Calu3 (cell line): ENCODE measurements around the gene PDLIM5. TPM values are rescaled to one million over a fixed set of nuclear protein-coding genes. Genes with fewer than 3 reads are reported as not detected.

Experiments used
- BruUV-seq: library from RNA; stranded (reverse); fragments of 400-500 nt; replicated peaks from 2 replicates; lab custom pipeline; 2021; lab: Mats Ljungman, UMichigan
- CTCF ChIA-PET: fragments of 300-600 bp; sonication (Branson Sonifier 250); formaldehyde crosslinking; loops from one replicate; lab custom pipeline; 2022; ENCODE audit warnings: antibody characterized with exemption; lab: Charles Lee
- DNase-seq: peaks from one replicate; pipeline ENCODE4 v3.0.0; 2022
- H3K27ac Mint-ChIP-seq: one replicate; pipeline ENCODE4 v1.8.0; 2022; ENCODE audit warnings: mixed read lengths; ENCODE audit not compliant: unreplicated experiment
- H3K27me3 Mint-ChIP-seq: one replicate; pipeline ENCODE4 v1.8.0; 2022; ENCODE audit warnings: mixed read lengths; ENCODE audit not compliant: unreplicated experiment
- H3K36me3 Mint-ChIP-seq: one replicate; pipeline ENCODE4 v1.8.0; 2022; ENCODE audit warnings: mild to moderate bottlenecking, moderate library complexity, mixed read lengths; ENCODE audit not compliant: insufficient read depth, unreplicated experiment
- H3K4me1 Mint-ChIP-seq: one replicate; pipeline ENCODE4 v1.8.0; 2022; ENCODE audit warnings: mild to moderate bottlenecking, low read depth, mixed read lengths; ENCODE audit not compliant: unreplicated experiment
- H3K4me3 Mint-ChIP-seq: one replicate; pipeline ENCODE4 v1.8.0; 2022; ENCODE audit warnings: mild to moderate bottlenecking, low read depth, moderate library complexity, mixed read lengths; ENCODE audit not compliant: unreplicated experiment
- H3K9me3 Mint-ChIP-seq: one replicate; pipeline ENCODE4 v1.8.0; 2022; ENCODE audit warnings: low read depth, mixed read lengths; ENCODE audit not compliant: unreplicated experiment
- intact Hi-C: fragments of 100-400 bp; cut with micrococcal nuclease; formaldehyde crosslinking; loops from one replicate; pipeline ENCODE4 v1.10.0; 2022; ENCODE audit not compliant: unreplicated experiment
- total RNA-seq: library from RNA; stranded (reverse); gene quantifications from 2 replicates; pipeline ENCODE4 v1.2.3, GENCODE V29; 2022
- TF ChIP-seq, protein P1 (sequence below): fragments of 200-600 bp; IDR thresholded peaks from one replicate; pipeline ENCODE4 v1.8.0; 2022; ENCODE audit warnings: antibody characterized with exemption; ENCODE audit not compliant: unreplicated experiment

The PDLIM5 gene
- total RNA-seq, 1 experiment from 2014 or later, result 122 TPM

DNA sequence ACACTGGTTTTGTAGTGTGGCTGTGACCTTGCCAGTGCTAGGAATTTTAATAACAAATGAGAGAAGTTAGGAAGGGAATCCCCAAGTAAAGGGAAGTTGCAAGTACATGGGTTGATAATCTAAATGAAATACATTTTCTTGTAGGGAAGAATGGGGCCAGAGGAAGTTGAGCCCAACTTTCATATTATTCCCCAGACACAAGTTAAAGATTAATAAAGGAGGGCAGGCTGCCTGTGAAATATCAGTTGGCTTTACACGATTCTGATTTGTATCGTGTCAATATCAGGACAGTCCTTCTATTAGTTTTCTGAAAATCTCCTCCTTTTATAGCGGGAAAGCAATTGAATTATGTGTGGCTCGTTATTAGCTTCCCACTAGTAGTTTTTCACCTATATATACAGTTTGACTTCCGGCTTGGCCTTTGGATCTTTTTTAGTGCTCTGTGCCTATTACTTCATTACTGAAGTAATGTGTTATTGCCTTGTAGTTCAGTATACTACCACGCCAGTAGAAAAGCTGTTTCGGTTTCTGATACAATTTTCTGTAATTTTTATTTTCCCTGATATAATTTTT lies 1.7 kb downstream of the PDLIM5 start:
- no peaks in the 10 kb centered on the region for H3K9me3 Mint-ChIP-seq
- TSS peak; percentile 92 for BruUV-seq
- DNase-seq, result no peak
- intact Hi-C loops, result loop anchor here (5.0 kb wide), 1 partner anchor 94 kb away; no protein-coding TSS in a partner anchor
- CTCF ChIA-PET, result interaction anchor here (0.7 kb wide), 1 partner anchor 100 kb away, joined by 3 read pairs; no protein-coding TSS in a partner anchor
- TF ChIP-seq, protein P1, sequence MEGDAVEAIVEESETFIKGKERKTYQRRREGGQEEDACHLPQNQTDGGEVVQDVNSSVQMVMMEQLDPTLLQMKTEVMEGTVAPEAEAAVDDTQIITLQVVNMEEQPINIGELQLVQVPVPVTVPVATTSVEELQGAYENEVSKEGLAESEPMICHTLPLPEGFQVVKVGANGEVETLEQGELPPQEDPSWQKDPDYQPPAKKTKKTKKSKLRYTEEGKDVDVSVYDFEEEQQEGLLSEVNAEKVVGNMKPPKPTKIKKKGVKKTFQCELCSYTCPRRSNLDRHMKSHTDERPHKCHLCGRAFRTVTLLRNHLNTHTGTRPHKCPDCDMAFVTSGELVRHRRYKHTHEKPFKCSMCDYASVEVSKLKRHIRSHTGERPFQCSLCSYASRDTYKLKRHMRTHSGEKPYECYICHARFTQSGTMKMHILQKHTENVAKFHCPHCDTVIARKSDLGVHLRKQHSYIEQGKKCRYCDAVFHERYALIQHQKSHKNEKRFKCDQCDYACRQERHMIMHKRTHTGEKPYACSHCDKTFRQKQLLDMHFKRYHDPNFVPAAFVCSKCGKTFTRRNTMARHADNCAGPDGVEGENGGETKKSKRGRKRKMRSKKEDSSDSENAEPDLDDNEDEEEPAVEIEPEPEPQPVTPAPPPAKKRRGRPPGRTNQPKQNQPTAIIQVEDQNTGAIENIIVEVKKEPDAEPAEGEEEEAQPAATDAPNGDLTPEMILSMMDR, result no peak
- H3K27me3 Mint-ChIP-seq, result no peaks in the 10 kb centered on the region
- H3K4me3 Mint-ChIP-seq, result peak overlapping the region; percentile 82
- H3K27ac Mint-ChIP-seq, result peak overlapping the region; percentile 96
- H3K36me3 Mint-ChIP-seq, result peaks cover 53% of the 10 kb centered on the region
- peaks cover 9% of the 10 kb centered on the region for H3K4me1 Mint-ChIP-seq

GRCh38 chr4:94454405-94454804 lies 2.7 kb downstream of the PDLIM5 start:
- DNase-seq, result no peak
- Mint-ChIP-seq H3K36me3 (peaks cover 63% of the 10 kb centered on the region), H3K4me1 (peaks cover 10% of the 10 kb centered on the region), H3K27me3 (no peaks in the 10 kb centered on the region), H3K27ac (peak overlapping the region; percentile 96), H3K9me3 (no peaks in the 10 kb centered on the region), H3K4me3 (peak overlapping the region; percentile 82)
- intact Hi-C loops, result loop anchor here (2.0 to 5.0 kb wide), 2 partner anchors 42 to 93 kb away; no protein-coding TSS in a partner anchor
- BruUV-seq, result no TSS peak
- CTCF ChIA-PET, result interaction anchor here (0.6 kb wide), 1 partner anchor 585 kb away, joined by 3 read pairs; no protein-coding TSS in a partner anchor
- TF ChIP-seq, protein P1, result no peak

DNA sequence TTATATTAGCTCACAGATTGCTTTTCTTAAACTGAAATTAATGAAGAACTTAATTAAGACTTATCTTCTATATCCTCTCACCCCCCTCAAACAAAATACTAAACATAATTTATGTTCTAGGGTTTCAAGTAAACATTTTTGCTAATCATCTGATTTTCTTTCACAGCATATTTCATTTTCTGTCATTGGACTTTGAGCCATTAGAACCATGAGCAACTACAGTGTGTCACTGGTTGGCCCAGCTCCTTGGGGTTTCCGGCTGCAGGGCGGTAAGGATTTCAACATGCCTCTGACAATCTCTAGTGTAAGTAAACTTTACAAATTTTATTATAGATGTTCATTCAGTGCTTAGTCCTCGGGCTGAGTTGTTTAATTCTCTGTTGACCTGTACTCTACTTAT lies 3.3 kb downstream of the PDLIM5 start:
- DNase-seq, result peak; percentile 46
- CTCF ChIA-PET, result interaction anchor here (0.6 kb wide), 1 partner anchor 584 kb away, joined by 3 read pairs; no protein-coding TSS in a partner anchor
- intact Hi-C loops, result loop anchor here (2.0 kb wide), 1 partner anchor 42 kb away; no protein-coding TSS in a partner anchor
- peak overlapping the region; percentile 82 for H3K4me3 Mint-ChIP-seq
- H3K36me3 Mint-ChIP-seq, result peaks cover 64% of the 10 kb centered on the region
- no peaks in the 10 kb centered on the region for H3K9me3 Mint-ChIP-seq
- no TSS peak for BruUV-seq
- H3K27ac Mint-ChIP-seq, result peak overlapping the region; percentile 96
- no peaks in the 10 kb centered on the region for H3K27me3 Mint-ChIP-seq
- TF ChIP-seq, protein P1, result no peak
- H3K4me1 Mint-ChIP-seq, result peaks cover 17% of the 10 kb centered on the region

GRCh38 chr4:94457692-94458106 lies 6.0 kb downstream of the PDLIM5 start:
- Mint-ChIP-seq H3K4me1 (peaks cover 40% of the 10 kb centered on the region), H3K27ac (no peak overlapping the region), H3K9me3 (no peaks in the 10 kb centered on the region), H3K36me3 (peaks cover 68% of the 10 kb centered on the region), H3K27me3 (no peaks in the 10 kb centered on the region), H3K4me3 (peak overlapping the region; percentile 42)
- BruUV-seq, result no TSS peak
- intact Hi-C loops, result loop anchor here (2.0 kb wide), 1 partner anchor 139 kb away; no protein-coding TSS in a partner anchor
- TF ChIP-seq, protein P1, result no peak
- no peak for DNase-seq
- CTCF ChIA-PET, result no interaction called here
